WTC11 (cell line): ENCODE data around the gene CEP57L1.

Experiments
- ATF3 ChIP-seq: sonication (generic); formaldehyde crosslinking; conservative IDR thresholded peaks from 2 replicates; pipeline ENCODE4 v1.8.1; 2022; ENCODE audit warnings: mild to moderate bottlenecking, missing genetic modification reagents
- CTCF ChIP-seq: fragments of 200-600 bp; IDR thresholded peaks from 2 replicates; pipeline ENCODE4 v1.8.0; 2022; ENCODE audit warnings: antibody characterized with exemption
- JUN ChIP-seq: sonication (generic); formaldehyde crosslinking; IDR thresholded peaks from 2 replicates; pipeline ENCODE4 v1.8.0; 2023; ENCODE audit warnings: mild to moderate bottlenecking, missing genetic modification reagents
- MAX ChIP-seq: sonication (generic); formaldehyde crosslinking; IDR thresholded peaks from 2 replicates; pipeline ENCODE4 v1.8.0; 2022; ENCODE audit warnings: mild to moderate bottlenecking, missing genetic modification reagents
- NR1H2 ChIP-seq: sonication (generic); formaldehyde crosslinking; IDR thresholded peaks from 2 replicates; pipeline ENCODE4 v1.9.0; 2021; ENCODE audit warnings: mild to moderate bottlenecking, moderate library complexity, missing genetic modification reagents

- no peak for TF ChIP-seq NR1H2 (CRISPR knock-in tag)
- TF ChIP-seq CTCF, result no peak
- no peak for TF ChIP-seq ATF3 (CRISPR knock-in tag)
- no peak for TF ChIP-seq MAX (CRISPR knock-in tag)
- no peak for TF ChIP-seq JUN
These were observed 69.0 kb downstream of the CEP57L1 start for GRCh38 chr6:109164331-109164730.
